Fibroblast of skin of right quadriceps (primary cell): ENCODE results near the gene PRDM1.
A peak's percentile ranks its signal among the peaks of the same experiment; 100 is the strongest.

ENCODE experiments used
- DNase-seq: peaks from one replicate; pipeline ENCODE4 v3.0.0-alpha.2; 2013

The PRDM1 gene

GRCh38 chr6:106098383-106099234, 12.5 kb downstream of the PRDM1 start:
- DNase-seq: peak; percentile 69

- no peak for DNase-seq
Measured at GRCh38 chr6:106099235-106099537, 13.1 kb downstream of the PRDM1 start.

GRCh38 chr6:106100755-106101154, 14.6 kb downstream of the PRDM1 start:
- DNase-seq: no peak

- DNase-seq: no peak
Measured at GRCh38 chr6:106101466-106101865, 15.3 kb downstream of the PRDM1 start.

GRCh38 chr6:106102034-106102433, 15.9 kb downstream of the PRDM1 start:
- DNase-seq: no peak

GRCh38 chr6:106102967-106103727, 17.0 kb downstream of the PRDM1 start:
- DNase-seq: no peak

- DNase-seq: no peak
Measured at GRCh38 chr6:106103728-106104109, 17.6 kb downstream of the PRDM1 start.

GRCh38 chr6:106104476-106104875, 18.3 kb downstream of the PRDM1 start:
- DNase-seq: no peak

- DNase-seq: no peak
Measured at GRCh38 chr6:106104941-106105340, 18.8 kb downstream of the PRDM1 start.

- DNase-seq: no peak
Measured at GRCh38 chr6:106105493-106105892, 19.4 kb downstream of the PRDM1 start.

- DNase-seq: no peak
Measured at GRCh38 chr6:106106276-106107042, 20.3 kb downstream of the PRDM1 start.

- no peak for DNase-seq
Measured at GRCh38 chr6:106107043-106107613, 21.0 kb downstream of the PRDM1 start.

- DNase-seq: no peak
Measured at GRCh38 chr6:106108129-106108528, 22.0 kb downstream of the PRDM1 start.

GRCh38 chr6:106109029-106109428, 22.9 kb downstream of the PRDM1 start:
- no peak for DNase-seq

- no peak for DNase-seq
Measured at GRCh38 chr6:106110164-106110826, 24.2 kb downstream of the PRDM1 start.

GRCh38 chr6:106112433-106112832, 26.3 kb downstream of the PRDM1 start:
- peak; percentile 54 for DNase-seq

GRCh38 chr6:106113256-106113959, 27.3 kb downstream of the PRDM1 start:
- no peak for DNase-seq

GRCh38 chr6:106114492-106114891, 28.4 kb downstream of the PRDM1 start:
- DNase-seq: no peak

- no peak for DNase-seq
Measured at GRCh38 chr6:106115286-106115685, 29.1 kb downstream of the PRDM1 start.

GRCh38 chr6:106116125-106116832, 30.1 kb downstream of the PRDM1 start:
- DNase-seq: no peak

GRCh38 chr6:106117579-106117978, 31.4 kb downstream of the PRDM1 start:
- no peak for DNase-seq
